NCI-H774 (cell line): ENCODE data around the gene FGF14.

Source experiments
- DNase-seq: peaks from one replicate; lab custom pipeline; 2025; lab: John Stamatoyannopoulos, UW

Gene FGF14

DNA sequence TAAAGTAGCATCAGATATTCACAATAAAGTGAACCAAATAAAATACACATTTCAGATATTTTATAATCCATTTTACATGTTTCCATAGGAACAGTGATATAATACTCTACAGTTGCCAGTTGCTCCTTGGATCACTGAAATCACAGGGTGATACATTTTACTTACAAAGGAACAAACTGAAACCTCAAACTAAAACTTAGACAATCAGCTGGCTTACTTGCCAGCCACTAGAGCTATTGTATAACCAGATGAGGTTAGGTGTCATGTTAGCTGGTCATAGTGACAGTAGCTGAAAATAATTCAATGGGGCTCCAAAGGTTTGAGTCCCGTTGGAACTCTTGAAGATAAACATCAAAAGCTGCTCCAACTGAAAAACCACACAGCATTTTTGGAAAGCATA lies 674.7 kb downstream of the FGF14 start:
- no peak for DNase-seq

GRCh38 chr13:101726681-101727080 lies 675.2 kb downstream of the FGF14 start:
- no peak for DNase-seq

GRCh38 chr13:101718496-101718895 lies 683.4 kb downstream of the FGF14 start:
- no peak for DNase-seq

GRCh38 chr13:101717353-101717752 lies 684.5 kb downstream of the FGF14 start:
- no peak for DNase-seq

DNA sequence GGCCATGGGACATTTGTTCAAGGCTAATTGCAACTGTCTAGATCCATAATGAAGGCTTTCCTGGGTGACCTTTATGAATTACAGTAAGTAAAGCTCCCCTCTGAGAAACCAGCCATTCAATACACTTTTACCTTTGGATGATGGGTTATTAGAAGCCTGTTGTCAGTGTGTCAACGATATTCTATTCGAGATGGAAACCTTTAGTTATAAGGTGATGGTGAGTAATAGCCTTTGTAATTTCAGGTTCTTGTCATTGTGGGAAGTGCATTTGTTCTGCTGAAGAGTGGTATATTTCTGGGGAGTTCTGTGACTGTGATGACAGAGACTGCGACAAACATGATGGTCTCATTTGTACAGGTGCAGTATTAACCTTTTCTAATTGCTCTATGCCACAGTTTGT lies 687.7 kb downstream of the FGF14 start:
- no peak for DNase-seq

DNA sequence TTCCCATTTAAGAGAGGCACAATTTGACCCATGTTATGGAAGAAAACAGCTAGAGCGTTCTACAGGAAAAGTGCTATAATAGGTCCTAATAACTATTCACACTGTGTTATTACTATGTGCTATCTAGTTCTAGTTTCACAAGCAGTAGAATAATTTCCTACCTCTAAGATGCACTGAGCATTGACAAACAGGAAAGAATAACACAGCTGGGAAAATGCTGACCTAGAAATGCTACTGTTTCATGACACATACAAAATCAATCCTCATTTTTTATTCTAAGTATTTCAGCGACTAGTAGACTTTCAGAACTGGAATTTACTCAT lies 689.9 kb downstream of the FGF14 start:
- no peak for DNase-seq

DNA sequence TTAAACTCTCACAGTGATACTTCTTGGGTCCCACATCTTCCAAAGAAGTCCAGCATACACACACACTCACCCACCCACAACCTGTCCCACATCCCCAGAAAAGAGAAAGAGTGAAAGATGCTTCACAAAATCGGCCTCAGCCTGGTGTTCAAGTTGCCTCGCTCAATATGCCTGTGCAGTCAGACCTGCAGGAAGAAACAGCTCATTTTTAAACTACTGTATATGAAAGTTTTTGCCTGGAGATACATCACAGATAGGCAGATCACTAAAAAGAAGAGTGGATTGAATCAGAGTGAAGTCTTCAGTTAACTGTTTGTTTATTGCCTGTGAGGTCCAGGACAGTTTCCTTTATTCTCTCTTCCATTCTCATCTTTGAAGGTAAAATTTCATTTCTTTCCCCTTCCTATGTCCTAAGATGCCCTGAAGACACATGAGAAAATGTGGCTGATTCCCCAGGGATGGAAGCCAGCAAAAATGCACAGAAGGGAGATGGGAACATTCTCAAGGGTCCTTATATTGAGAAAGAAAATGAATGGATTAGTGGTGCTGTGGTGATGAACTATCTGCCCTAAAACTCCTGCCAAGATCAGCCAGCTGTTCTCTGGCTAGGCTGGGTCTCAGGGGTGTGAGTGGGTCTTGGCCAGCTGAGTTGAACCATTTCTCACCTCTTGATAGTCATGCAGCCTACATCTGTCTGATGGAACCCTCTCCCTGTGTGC lies 690.4 kb downstream of the FGF14 start:
- DNase-seq = no peak

- peak; percentile 25 for DNase-seq
Observed at GRCh38 chr13:101709952-101710351, 691.9 kb downstream of the FGF14 start.

- no peak for DNase-seq
Observed at GRCh38 chr13:101708115-101708514, 693.7 kb downstream of the FGF14 start.

- DNase-seq = no peak
Observed at GRCh38 chr13:101707659-101708058, 694.2 kb downstream of the FGF14 start.

- DNase-seq = no peak
Observed at GRCh38 chr13:101706651-101707050, 695.2 kb downstream of the FGF14 start.

- DNase-seq = no peak
Observed at GRCh38 chr13:101703838-101704237, 698.0 kb downstream of the FGF14 start.

DNA sequence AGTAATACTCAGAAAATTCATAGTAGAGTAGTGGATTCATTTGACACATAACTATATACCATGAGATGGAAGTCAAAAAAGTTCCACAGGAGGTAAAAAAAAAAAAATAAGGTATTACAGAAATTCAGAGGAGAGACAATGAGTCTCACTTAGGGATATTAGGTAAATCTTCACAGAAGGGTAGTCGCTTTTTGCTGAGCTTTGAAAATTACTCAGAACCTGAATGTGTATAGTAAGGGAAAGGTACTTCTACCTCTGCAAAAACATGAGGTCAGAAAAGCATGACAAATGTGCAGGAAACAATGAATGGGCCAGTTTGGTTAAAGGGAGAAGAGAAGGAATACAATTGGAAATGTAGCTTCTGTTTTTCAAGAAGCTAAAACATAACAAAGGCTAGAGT lies 698.8 kb downstream of the FGF14 start:
- no peak for DNase-seq

DNA sequence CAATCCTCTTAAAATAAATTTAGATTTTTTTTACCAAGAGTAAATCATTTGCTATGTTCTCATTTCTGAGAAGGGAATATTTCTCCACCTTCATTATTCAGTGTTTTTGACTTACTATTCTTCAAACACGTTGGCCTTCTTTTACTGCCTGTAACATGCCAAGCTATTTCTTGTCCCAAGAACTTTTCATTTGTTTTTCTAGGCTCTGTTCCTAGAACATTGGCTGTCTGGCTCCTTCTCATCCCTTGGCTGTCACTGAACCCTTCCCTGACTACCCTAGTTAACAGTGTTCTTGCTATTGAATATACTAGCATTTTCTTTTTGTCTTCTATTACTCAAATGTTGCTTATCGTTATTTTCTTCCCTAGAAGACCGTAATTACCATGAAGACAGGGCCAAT lies 701.2 kb downstream of the FGF14 start:
- DNase-seq = no peak

DNA sequence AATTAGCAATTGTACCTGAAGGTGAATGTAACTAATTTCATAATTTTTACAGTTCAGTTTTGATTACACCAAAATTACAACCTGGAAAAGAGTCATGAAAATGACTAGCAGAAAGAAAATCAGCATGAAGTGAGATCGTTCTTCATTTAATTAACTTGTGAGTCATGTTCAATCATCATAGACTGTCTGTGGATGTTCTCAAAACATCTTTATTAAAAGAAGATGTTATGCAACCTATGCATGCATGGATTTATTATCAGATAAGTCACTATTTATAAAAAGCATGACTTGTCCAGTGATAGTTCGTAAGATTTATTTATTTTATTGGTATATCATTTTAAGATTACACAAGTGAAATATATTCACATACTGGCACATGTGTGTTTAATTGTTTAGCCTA lies 703.4 kb downstream of the FGF14 start:
- DNase-seq = no peak

GRCh38 chr13:101697745-101698144 lies 704.1 kb downstream of the FGF14 start:
- DNase-seq = no peak

DNA sequence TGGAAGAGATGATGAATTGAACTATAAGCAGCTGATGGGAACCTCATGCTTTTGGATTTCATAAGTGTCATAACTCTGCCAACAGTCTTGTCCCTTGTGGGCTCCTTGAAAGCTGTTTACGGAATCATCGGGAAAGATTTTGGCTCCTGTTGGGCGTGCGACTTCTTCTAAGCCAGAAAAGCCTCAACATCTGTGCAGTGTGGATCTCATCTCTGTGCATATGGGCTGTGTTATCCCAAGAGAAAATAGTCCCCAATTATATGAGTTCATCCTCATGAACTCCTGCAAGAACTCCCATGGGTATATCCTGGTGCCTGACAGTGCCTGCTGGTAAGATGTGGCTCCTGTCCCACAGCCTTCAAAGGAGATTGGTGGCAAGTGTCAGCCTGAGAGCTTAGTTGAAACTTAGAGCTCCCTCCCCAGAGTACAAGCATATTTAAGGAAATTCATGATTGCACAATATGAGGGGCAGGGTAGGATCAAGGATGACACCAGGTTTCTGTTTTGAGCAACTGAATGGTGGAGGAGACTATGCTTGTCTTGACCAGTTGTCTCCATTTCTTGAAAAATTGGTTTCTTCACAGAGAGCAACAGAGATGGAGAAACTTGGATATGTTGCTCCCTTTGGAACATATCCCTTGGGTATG lies 705.9 kb downstream of the FGF14 start:
- no peak for DNase-seq

- DNase-seq = no peak
Observed at GRCh38 chr13:101691341-101691860, 710.4 kb downstream of the FGF14 start.

DNA sequence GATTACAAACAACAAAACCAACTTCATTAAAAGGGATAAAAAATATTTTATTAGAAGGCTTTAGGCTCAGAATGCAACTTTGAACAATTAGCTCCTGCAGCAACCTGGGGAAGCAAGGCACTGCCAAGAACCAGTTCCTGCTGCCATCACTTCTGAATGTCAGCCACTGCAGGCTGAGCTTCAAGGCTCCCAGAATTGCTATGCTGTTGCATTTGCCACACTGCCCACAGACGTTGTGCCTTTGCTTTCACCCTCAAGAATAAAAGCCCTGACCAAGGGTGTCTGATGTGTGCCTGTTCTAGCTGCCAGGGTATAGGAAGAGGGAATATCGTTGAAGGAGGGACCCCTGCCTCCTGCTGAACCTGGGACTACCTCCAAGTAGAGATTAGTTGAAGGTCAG lies 711.0 kb downstream of the FGF14 start:
- DNase-seq = no peak

GRCh38 chr13:101686003-101686402 lies 715.8 kb downstream of the FGF14 start:
- DNase-seq = no peak

GRCh38 chr13:101681834-101682233 lies 720.0 kb downstream of the FGF14 start:
- DNase-seq = no peak

DNA sequence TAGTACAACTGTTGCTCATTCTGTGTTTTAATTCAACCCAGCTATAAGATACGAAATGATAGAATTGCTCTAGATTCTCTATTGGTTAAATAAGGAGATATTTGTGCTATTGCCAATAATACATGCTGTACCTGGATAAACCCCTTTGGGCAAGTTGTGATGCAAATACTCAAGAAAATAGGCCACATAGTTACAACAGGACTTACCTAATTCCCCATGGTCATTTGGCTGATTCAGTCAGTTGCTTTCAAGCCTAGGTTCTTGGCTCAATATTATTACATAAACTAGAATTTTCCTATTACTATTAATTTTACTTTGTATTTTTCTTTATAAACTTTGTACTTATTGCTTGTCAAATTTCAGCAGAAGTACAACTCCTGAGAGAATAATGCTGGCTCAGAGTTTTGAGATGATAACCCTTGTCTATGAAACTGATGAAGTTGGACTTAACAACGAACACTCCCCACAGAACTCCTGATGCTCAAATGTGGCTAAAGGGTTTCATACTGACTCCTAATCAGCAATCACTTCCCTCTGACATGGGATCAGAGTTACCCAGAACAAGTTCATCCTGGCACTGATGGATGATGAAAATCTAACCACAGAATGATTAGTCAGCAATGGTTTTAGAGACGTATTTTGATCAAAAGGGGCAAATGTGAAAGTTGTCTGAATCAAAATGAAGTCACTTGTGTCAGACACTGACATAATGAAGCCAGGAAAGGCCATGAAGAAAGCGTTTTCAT lies 728.3 kb downstream of the FGF14 start:
- no peak for DNase-seq

DNA sequence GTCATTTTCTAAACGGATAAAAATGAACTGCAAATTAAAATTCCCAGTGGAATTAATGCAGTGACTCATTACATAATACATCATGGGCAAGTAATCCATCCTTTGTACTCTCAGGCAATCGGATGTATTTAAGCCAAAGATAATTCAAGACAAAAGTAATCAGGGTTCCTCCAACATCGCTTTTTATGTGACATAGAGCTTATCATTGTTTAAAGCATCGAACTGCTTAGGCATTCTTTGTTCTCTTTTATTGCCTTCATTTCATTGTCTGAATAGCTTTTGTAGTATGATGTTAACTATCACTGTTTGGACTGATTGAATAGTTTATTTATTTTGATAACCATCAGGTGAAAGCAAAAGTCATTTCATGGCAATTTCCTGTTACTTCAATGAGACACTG lies 740.0 kb downstream of the FGF14 start:
- DNase-seq = no peak
